ENCODE results near the gene FAM237B. TPM values are rescaled to one million over a fixed set of nuclear protein-coding genes. Genes with fewer than 3 reads are reported as not detected.

FAM237B gene
- total RNA-seq, 1 experiment from 2014 or later: not detected

DNA sequence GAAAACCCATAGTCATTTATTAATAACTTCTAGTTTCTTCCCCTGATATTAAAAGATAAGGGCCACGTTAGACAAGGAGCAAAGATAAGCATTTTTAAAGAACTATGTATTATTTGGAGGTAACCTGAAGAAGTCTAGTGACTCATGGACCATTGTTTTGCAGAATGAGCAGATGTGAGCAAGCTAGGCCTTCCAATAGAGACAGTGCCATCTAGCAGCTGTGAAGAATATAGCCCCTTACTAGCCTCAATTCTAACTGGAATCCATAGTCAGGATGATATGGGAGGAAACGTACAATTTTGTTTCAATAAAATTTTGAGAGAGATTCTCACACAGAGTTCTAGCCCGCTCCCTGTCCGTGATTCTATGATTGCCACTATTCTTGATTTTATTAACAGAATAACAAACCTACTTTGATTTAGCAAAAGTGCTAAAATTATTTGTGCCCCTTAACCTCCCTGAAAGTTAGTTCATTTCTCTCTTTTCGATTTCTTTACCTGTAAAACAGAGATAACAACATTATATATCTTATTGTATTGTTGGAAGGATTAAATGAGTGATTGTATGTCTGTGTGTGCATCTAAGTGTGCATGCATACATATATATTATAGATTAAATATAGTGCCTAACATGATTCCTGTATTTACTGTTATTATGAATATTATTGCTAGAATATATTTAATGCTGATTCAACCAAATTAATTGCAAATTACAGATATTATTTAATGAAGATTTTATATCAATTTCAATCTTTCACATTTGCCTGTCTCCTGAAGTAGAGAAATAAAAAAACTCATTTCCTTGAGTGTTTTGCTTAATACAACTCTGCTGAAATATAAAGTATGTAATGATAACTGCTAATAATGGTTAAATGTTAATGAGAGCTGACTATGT is 22.7 kb downstream of the FAM237B start:
- POLR2A ChIA-PET (ENCODE audit: low non-redundant PET): no interaction called here
- DNase-seq (ENCODE audit: low spot score): peak; percentile 76
- H3K27me3 ChIP-seq (replicated peaks; ENCODE audit: insufficient read depth, low read depth, low read length, poor library complexity): no peaks in the 10 kb centered on the region
- BruUV-seq (replicated peaks): no TSS peak
- TF ChIP-seq, protein P1, sequence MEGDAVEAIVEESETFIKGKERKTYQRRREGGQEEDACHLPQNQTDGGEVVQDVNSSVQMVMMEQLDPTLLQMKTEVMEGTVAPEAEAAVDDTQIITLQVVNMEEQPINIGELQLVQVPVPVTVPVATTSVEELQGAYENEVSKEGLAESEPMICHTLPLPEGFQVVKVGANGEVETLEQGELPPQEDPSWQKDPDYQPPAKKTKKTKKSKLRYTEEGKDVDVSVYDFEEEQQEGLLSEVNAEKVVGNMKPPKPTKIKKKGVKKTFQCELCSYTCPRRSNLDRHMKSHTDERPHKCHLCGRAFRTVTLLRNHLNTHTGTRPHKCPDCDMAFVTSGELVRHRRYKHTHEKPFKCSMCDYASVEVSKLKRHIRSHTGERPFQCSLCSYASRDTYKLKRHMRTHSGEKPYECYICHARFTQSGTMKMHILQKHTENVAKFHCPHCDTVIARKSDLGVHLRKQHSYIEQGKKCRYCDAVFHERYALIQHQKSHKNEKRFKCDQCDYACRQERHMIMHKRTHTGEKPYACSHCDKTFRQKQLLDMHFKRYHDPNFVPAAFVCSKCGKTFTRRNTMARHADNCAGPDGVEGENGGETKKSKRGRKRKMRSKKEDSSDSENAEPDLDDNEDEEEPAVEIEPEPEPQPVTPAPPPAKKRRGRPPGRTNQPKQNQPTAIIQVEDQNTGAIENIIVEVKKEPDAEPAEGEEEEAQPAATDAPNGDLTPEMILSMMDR (conservative IDR thresholded peaks at IDR 0.05; ENCODE audit: low read depth, low read length): peak; percentile 83
- TF ChIP-seq EZH2 (IDR thresholded peaks at IDR 0.05; ENCODE audit: borderline replicate concordance, low read depth, low read length, poor library complexity, severe bottlenecking): no peak
- CTCF ChIA-PET: no interaction called here
- H3K9me3 ChIP-seq (ENCODE audit: low read depth, low read length, poor library complexity, severe bottlenecking): no peaks in the 10 kb centered on the region
- intact Hi-C loops (cut with micrococcal nuclease; ENCODE audit: unreplicated experiment): loop anchor here (10.0 kb wide), 1 partner anchor 144 kb away; the partner anchor contains the start of gene STEAP1
- H3K4me1 ChIP-seq (ENCODE audit: insufficient read depth, low read length, poor library complexity, severe bottlenecking): no peaks in the 10 kb centered on the region
- no peak overlapping the region for H3K4me3 ChIP-seq (ENCODE audit: low read depth, low read length, poor library complexity, severe bottlenecking)
- no peaks in the 10 kb centered on the region for H3K36me3 ChIP-seq (ENCODE audit: insufficient read depth, low read length, poor library complexity, severe bottlenecking)
- no peak overlapping the region for H3K27ac ChIP-seq (ENCODE audit: low read depth, low read length, poor library complexity, severe bottlenecking)

DNA sequence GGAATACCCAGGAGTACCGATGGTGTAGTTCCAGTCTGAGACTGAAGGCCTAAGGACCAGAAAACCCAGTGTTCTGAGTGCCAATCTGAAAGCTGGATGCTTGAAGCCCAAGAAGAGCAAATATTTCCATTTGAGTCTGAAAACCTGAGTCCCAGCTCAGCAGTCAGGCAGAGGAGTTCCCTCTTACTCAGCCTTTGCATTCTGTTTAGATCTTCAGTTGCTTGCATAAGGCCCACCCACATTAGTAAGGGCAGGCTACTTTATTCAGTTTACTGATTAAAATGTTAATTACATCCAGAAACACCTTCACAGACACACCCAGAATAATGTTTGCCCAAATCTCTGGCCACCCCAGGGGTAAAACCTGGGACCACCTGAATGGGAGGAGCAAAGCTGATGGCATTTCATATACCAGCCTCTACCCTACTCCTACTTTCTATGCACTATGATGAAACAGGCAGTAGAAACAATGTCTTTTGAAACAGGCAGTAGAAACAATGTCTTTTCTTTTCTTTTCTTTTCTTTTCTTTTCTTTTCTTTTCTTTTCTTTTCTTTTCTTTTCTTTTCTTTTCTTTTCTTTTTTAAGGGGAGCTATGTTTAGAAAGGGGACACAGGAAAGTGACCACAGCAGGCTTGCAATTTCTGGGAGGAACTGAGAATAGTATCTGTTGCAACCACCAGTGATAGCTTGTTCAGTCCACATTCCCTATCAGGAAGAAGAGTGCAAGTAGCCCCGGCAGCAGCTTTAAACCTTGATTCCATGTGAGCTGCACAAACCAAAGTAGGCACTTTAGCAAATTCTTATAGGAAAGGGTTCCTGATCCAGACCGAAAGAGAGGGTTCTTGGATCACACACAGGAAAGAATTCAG is 30.6 kb downstream of the FAM237B start:
- CTCF ChIA-PET: no interaction called here

DNA sequence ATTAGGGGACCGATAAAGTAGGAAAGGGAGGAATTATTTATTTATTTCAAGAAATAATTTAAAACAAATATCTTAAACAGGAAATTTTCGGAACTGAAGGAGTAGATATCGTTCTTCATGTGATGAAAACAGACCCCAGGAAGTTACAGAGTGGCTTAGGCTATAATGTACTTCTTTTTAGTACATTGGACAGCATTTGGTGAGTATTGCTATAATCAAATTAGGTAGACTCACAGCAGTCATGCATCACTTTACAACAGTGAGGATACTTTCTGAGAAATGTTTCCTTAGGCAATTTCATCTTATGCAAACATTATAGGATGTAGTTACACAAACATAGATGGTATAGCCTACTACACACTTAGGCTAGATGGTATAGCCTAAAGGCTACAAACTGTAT is 33.0 kb downstream of the FAM237B start:
- intact Hi-C loops (cut with micrococcal nuclease; ENCODE audit: unreplicated experiment): no loop called here
- POLR2A ChIA-PET (ENCODE audit: low non-redundant PET): no interaction called here
- Histone ChIP-seq H3K27ac (ENCODE audit: low read depth, low read length, poor library complexity, severe bottlenecking) (no peak overlapping the region), H3K36me3 (ENCODE audit: insufficient read depth, low read length, poor library complexity, severe bottlenecking) (no peaks in the 10 kb centered on the region), H3K4me3 (ENCODE audit: low read depth, low read length, poor library complexity, severe bottlenecking) (no peak overlapping the region), H3K9me3 (ENCODE audit: low read depth, low read length, poor library complexity, severe bottlenecking) (no peaks in the 10 kb centered on the region), H3K27me3 (replicated peaks; ENCODE audit: insufficient read depth, low read depth, low read length, poor library complexity) (no peaks in the 10 kb centered on the region), H3K4me1 (ENCODE audit: insufficient read depth, low read length, poor library complexity, severe bottlenecking) (no peaks in the 10 kb centered on the region)
- no peak for TF ChIP-seq EZH2 (IDR thresholded peaks at IDR 0.05; ENCODE audit: borderline replicate concordance, low read depth, low read length, poor library complexity, severe bottlenecking)
- TF ChIP-seq, protein P1 (conservative IDR thresholded peaks at IDR 0.05; ENCODE audit: low read depth, low read length): no peak
- CTCF ChIA-PET: no interaction called here
- DNase-seq (ENCODE audit: low spot score): no peak
- no TSS peak for BruUV-seq (replicated peaks)

More for the DNA sequence above, 30.6 kb downstream of the FAM237B start:
- Histone ChIP-seq H3K4me3 (ENCODE audit: low read depth, low read length, poor library complexity, severe bottlenecking) (no peak overlapping the region), H3K27ac (ENCODE audit: low read depth, low read length, poor library complexity, severe bottlenecking) (no peak overlapping the region), H3K27me3 (replicated peaks; ENCODE audit: insufficient read depth, low read depth, low read length, poor library complexity) (no peaks in the 10 kb centered on the region), H3K36me3 (ENCODE audit: insufficient read depth, low read length, poor library complexity, severe bottlenecking) (no peaks in the 10 kb centered on the region), H3K9me3 (ENCODE audit: low read depth, low read length, poor library complexity, severe bottlenecking) (no peaks in the 10 kb centered on the region), H3K4me1 (ENCODE audit: insufficient read depth, low read length, poor library complexity, severe bottlenecking) (no peaks in the 10 kb centered on the region)
- TF ChIP-seq EZH2 (IDR thresholded peaks at IDR 0.05; ENCODE audit: borderline replicate concordance, low read depth, low read length, poor library complexity, severe bottlenecking): no peak
- TF ChIP-seq, protein P1 (conservative IDR thresholded peaks at IDR 0.05; ENCODE audit: low read depth, low read length): no peak
- intact Hi-C loops (cut with micrococcal nuclease; ENCODE audit: unreplicated experiment): loop anchor here (10.0 kb wide), 1 partner anchor 136 kb away; the partner anchor contains the start of gene STEAP1
- no peak for DNase-seq (ENCODE audit: low spot score)
- BruUV-seq (replicated peaks): no TSS peak
- POLR2A ChIA-PET (ENCODE audit: low non-redundant PET): no interaction called here
